KOPT-K1 (cell line): Measurements from ENCODE around the gene SIDT2.
"Not testable (repeated sequence)": the region's sequence is repeated elsewhere in the genome, so short reads cannot be mapped to it uniquely, and the experiment has no call there.

Experiments used
- H3K27ac ChIP-seq: fragments of 200-600 bp; sonication (generic); 2 replicates; pipeline ENCODE4 v1.5.1; 2016; ENCODE audit warnings: antibody characterized with exemption, mild to moderate bottlenecking, low read depth, low read length; ENCODE audit not compliant: poor library complexity, severe bottlenecking
- H3K36me3 ChIP-seq: fragments of 200-600 bp; sonication (generic); 2 replicates; pipeline ENCODE4 v1.5.1; 2017; ENCODE audit warnings: antibody characterized with exemption, mild to moderate bottlenecking, low read length, moderate library complexity; ENCODE audit not compliant: insufficient read depth
- H3K9me3 ChIP-seq: fragments of 200-600 bp; sonication (generic); 2 replicates; pipeline ENCODE4 v1.5.1; 2017; ENCODE audit warnings: antibody characterized with exemption, low read length, mild to moderate bottlenecking; ENCODE audit not compliant: insufficient read depth, poor library complexity, severe bottlenecking

SIDT2 gene

GRCh38 chr11:117178210-117179034, at the start of gene SIDT2:
Gene SIDT2 (plus strand): TSS chr11:117178743. CDS start chr11:117179264, 521 bp downstream.
- H3K36me3 ChIP-seq: no peaks in the 10 kb centered on the region
- H3K9me3 ChIP-seq: no peaks in the 10 kb centered on the region
- peak within 1 kb of the TSS; percentile 28 for H3K27ac ChIP-seq

- not testable (repeated sequence) for H3K36me3 ChIP-seq, H3K9me3 ChIP-seq, H3K27ac ChIP-seq
Measured at GRCh38 chr11:117130396-117130795, 48.1 kb upstream of the SIDT2 start.

- H3K27ac ChIP-seq: no peak overlapping the region
- no peaks in the 10 kb centered on the region for H3K36me3 ChIP-seq
- no peaks in the 10 kb centered on the region for H3K9me3 ChIP-seq
Measured at GRCh38 chr11:117130879-117131278, 47.7 kb upstream of the SIDT2 start.

GRCh38 chr11:117134431-117134830, 44.1 kb upstream of the SIDT2 start:
- Histone ChIP-seq H3K9me3 (no peaks in the 10 kb centered on the region), H3K36me3 (no peaks in the 10 kb centered on the region)

GRCh38 chr11:117134979-117135378, 43.6 kb upstream of the SIDT2 start:
- not testable (repeated sequence) for H3K9me3 ChIP-seq, H3K36me3 ChIP-seq, H3K27ac ChIP-seq

More at GRCh38 chr11:117134431-117134830, 44.1 kb upstream of the SIDT2 start:
- H3K27ac ChIP-seq: no peak overlapping the region

- not testable (repeated sequence) for H3K9me3 ChIP-seq, H3K36me3 ChIP-seq, H3K27ac ChIP-seq
Measured at GRCh38 chr11:117137223-117138086, 41.1 kb upstream of the SIDT2 start.

GRCh38 chr11:117143390-117143789, 35.2 kb upstream of the SIDT2 start:
- H3K27ac ChIP-seq: peak overlapping the region; percentile 63
- H3K36me3 ChIP-seq: peaks cover 26% of the 10 kb centered on the region
- no peaks in the 10 kb centered on the region for H3K9me3 ChIP-seq

- Histone ChIP-seq H3K27ac (peak within 1 kb of the TSS; percentile 63), H3K36me3 (peaks cover 30% of the 10 kb centered on the region)
Measured at GRCh38 chr11:117143871-117144476, 34.6 kb upstream of the SIDT2 start, which contains the start of gene PAFAH1B2. Gene PAFAH1B2 (plus strand): TSS chr11:117144287. CDS start chr11:117152448, 8,161 bp downstream.

GRCh38 chr11:117144477-117145392, 33.8 kb upstream of the SIDT2 start:
- peaks cover 38% of the 10 kb centered on the region for H3K36me3 ChIP-seq
- H3K27ac ChIP-seq: peak overlapping the region; percentile 63

More at GRCh38 chr11:117143871-117144476, 34.6 kb upstream of the SIDT2 start, which contains the start of gene PAFAH1B2:
- no peaks in the 10 kb centered on the region for H3K9me3 ChIP-seq

GRCh38 chr11:117145393-117145761, 33.2 kb upstream of the SIDT2 start:
- H3K9me3 ChIP-seq: no peaks in the 10 kb centered on the region
- H3K27ac ChIP-seq: peak overlapping the region; percentile 63
- peaks cover 44% of the 10 kb centered on the region for H3K36me3 ChIP-seq

More at GRCh38 chr11:117144477-117145392, 33.8 kb upstream of the SIDT2 start:
- no peaks in the 10 kb centered on the region for H3K9me3 ChIP-seq

- Histone ChIP-seq H3K9me3 (no peaks in the 10 kb centered on the region), H3K27ac (no peak overlapping the region), H3K36me3 (peaks cover 50% of the 10 kb centered on the region)
Measured at GRCh38 chr11:117146521-117146920, 32.0 kb upstream of the SIDT2 start.

- no peak overlapping the region for H3K27ac ChIP-seq
- H3K9me3 ChIP-seq: no peaks in the 10 kb centered on the region
- H3K36me3 ChIP-seq: peaks cover 92% of the 10 kb centered on the region
Measured at GRCh38 chr11:117152066-117152465, 26.5 kb upstream of the SIDT2 start.

- H3K9me3 ChIP-seq: no peaks in the 10 kb centered on the region
- H3K36me3 ChIP-seq: peaks cover 90% of the 10 kb centered on the region
- H3K27ac ChIP-seq: no peak overlapping the region
Measured at GRCh38 chr11:117154468-117154867, 24.1 kb upstream of the SIDT2 start.

- Histone ChIP-seq H3K36me3 (peaks cover 96% of the 10 kb centered on the region), H3K9me3 (no peaks in the 10 kb centered on the region)
Measured at GRCh38 chr11:117157507-117157906, 21.0 kb upstream of the SIDT2 start.

More at GRCh38 chr11:117157507-117157906, 21.0 kb upstream of the SIDT2 start:
- no peak overlapping the region for H3K27ac ChIP-seq
